ENCODE results near the gene COL13A1.

- no peak for TF ChIP-seq CTCF (IDR thresholded peaks at IDR 0.05)
- TF ChIP-seq EP300 (IDR thresholded peaks at IDR 0.05), result no peak
These were observed 13.4 kb downstream of the COL13A1 start for GRCh38 chr10:69815104-69815503.
